K562 (cell line): Measurements from ENCODE around the gene TMSB15A. TPM values are rescaled to one million over a fixed set of nuclear protein-coding genes. Genes with fewer than 3 reads are reported as not detected.

Source experiments
- ATAC-seq: fragments of 200-7000 bp; cut with Tn5 transposase; 3 replicates; pipeline ENCODE4 v1.9.1; 2020; ENCODE audit warnings: moderate library complexity
- BruUV-seq: library from RNA; stranded (reverse); fragments of 400-500 nt; replicated peaks from 2 replicates; lab custom pipeline; 2021; lab: Mats Ljungman, UMichigan
- CTCF ChIA-PET: fragments of 300-600 bp; formaldehyde crosslinking; extraction: SDS; loops from one replicate; lab custom pipeline; 2021; ENCODE audit warnings: low intra/inter-chr PET ratio; lab: Yijun Ruan, JAX
- POLR2A ChIA-PET: fragments of 300-600, 350-650 bp; sonication (Branson Sonifier 250); formaldehyde crosslinking; extraction: SDS; loops from one replicate; lab custom pipeline; 2021; ENCODE audit warnings: antibody characterized with exemption, inconsistent platforms; lab: Yijun Ruan, JAX
- DNase-seq, 4 experiments: peaks; one replicate each; pipeline versions ENCODE4 v3.0.0 to v3.0.0-alpha.2; 2011 to 2018; ENCODE audit warnings: low spot score in 3 of 4, mixed read lengths in 3 of 4; ENCODE audit errors: extremely low read depth in 1 of 4
- FAIRE-seq: peaks from 2 replicates; lab custom pipeline; 2011; peaks lifted over from hg19 to GRCh38; lab: Jason Lieb, UNC
- H2AFZ ChIP-seq: 2 replicates; pipeline ENCODE4 v1.6.0; 2011; ENCODE audit warnings: low read depth, low read length, control low read depth, inconsistent platforms
- H3K27ac ChIP-seq: fragments of 200-600 bp; 3 replicates; pipeline ENCODE4 v1.8.0; 2011; ENCODE audit warnings: low read depth, mild to moderate bottlenecking, control low read depth, inconsistent platforms, low read length, moderate library complexity, mixed read lengths; ENCODE audit errors: extremely low read depth
- H3K27me3 ChIP-seq, 2 experiments: fragments of 300-600 bp in 1 of 2; 2 replicates in 1 of 2; 3 replicates in 1 of 2; pipeline versions ENCODE4 v1.6.0 to v1.8.0; 2011; ENCODE audit warnings: inconsistent platforms in 2 of 2, low read length in 2 of 2, mild to moderate bottlenecking in 1 of 2, mixed read lengths in 1 of 2, moderate library complexity in 1 of 2; ENCODE audit not compliant: control insufficient read depth in 2 of 2, insufficient read depth in 2 of 2
- H3K36me3 ChIP-seq: fragments of 300-600 bp; 3 replicates; pipeline ENCODE4 v1.8.0; 2011; ENCODE audit warnings: mild to moderate bottlenecking, low read length, inconsistent platforms; ENCODE audit not compliant: control insufficient read depth, insufficient read depth
- H3K4me1 ChIP-seq, 2 experiments: fragments of 200-600 bp in 1 of 2; replicated peaks in 1 of 2; 2 replicates in 1 of 2; 3 replicates in 1 of 2; pipeline versions ENCODE4 v1.5.1 to v1.8.0; 2011; ENCODE audit warnings: inconsistent platforms in 2 of 2, low read length in 2 of 2, mild to moderate bottlenecking in 1 of 2, mixed read lengths in 1 of 2, moderate library complexity in 1 of 2; ENCODE audit not compliant: control insufficient read depth in 2 of 2, insufficient read depth in 2 of 2
- H3K4me2 ChIP-seq: 2 replicates; pipeline ENCODE4 v1.6.1; 2011; ENCODE audit warnings: low read length, control low read depth, inconsistent platforms, mixed read lengths; ENCODE audit not compliant: insufficient read depth
- H3K4me3 ChIP-seq: fragments of 200-600 bp; sonication (generic), shearing (Covaris generic); 2 replicates; pipeline ENCODE4 v1.5.1; 2016; ENCODE audit warnings: control low read depth, inconsistent platforms
- H3K79me2 ChIP-seq: fragments of 200-600 bp; 3 replicates; pipeline ENCODE4 v1.8.0; 2011; ENCODE audit warnings: low read length, inconsistent platforms; ENCODE audit not compliant: control insufficient read depth, insufficient read depth
- H3K9ac ChIP-seq, 2 experiments: 2 replicates each; pipeline versions ENCODE4 v1.6.0 to v1.6.1; 2011; ENCODE audit warnings: low read depth in 2 of 2, low read length in 2 of 2, control low read depth in 1 of 2, inconsistent platforms in 1 of 2, mild to moderate bottlenecking in 1 of 2, mixed read lengths in 1 of 2; ENCODE audit not compliant: insufficient read depth in 1 of 2
- H3K9me1 ChIP-seq: one replicate; pipeline ENCODE4 v1.6.0; 2011; ENCODE audit warnings: inconsistent platforms, mild to moderate bottlenecking, low read length, moderate library complexity; ENCODE audit not compliant: control insufficient read depth, insufficient read depth
- H3K9me3 ChIP-seq: replicated peaks from 2 replicates; pipeline ENCODE4 v1.5.1; 2011; ENCODE audit warnings: low read depth, low read length, inconsistent platforms; ENCODE audit not compliant: control insufficient read depth, insufficient read depth
- H4K20me1 ChIP-seq: replicated peaks from 2 replicates; pipeline ENCODE4 v1.6.1; 2011; ENCODE audit warnings: low read length, inconsistent platforms, mixed read lengths; ENCODE audit not compliant: control insufficient read depth, insufficient read depth
- RAD21 ChIP-seq, 2 experiments: fragments of 250-450 bp in 1 of 2; fragments of 450-650 bp in 1 of 2; sonication (Bioruptor Pico) in 1 of 2; formaldehyde crosslinking in 1 of 2; IDR thresholded peaks in 1 of 2; conservative IDR thresholded peaks in 1 of 2; 2 replicates each; pipeline versions ENCODE4 v1.4.0 to v1.8.0; 2020 to 2022; ENCODE audit warnings: mild to moderate bottlenecking in 2 of 2, moderate library complexity in 1 of 2
- WGBS: fragments of 100-300 bp; shearing (Covaris generic); methylation state at CpG from one replicate; pipeline ENCODE4 v1.1.6; 2016; ENCODE audit warnings: low coverage, mixed read lengths; ENCODE audit not compliant: insufficient coverage; ENCODE audit errors: missing lambda C conversion rate; 5-methylcytosine and 5-hydroxymethylcytosine counted together
- in situ Hi-C: fragments of 300-500 bp; cut with MboI; formaldehyde crosslinking; loops from 4 replicates; pipeline ENCODE4 v1.15.0; 2018; ENCODE audit warnings: inconsistent platforms, mixed read lengths
- intact Hi-C: fragments of 100-400 bp; cut with micrococcal nuclease; formaldehyde crosslinking; loops from 2 replicates; pipeline ENCODE4 v1.14.2; 2022
- polyA plus RNA-seq, 8 experiments: library from polyadenylated mRNA; depleted of rRNA in 4 of 8; stranded (reverse) in 5 of 8; unstranded in 3 of 8; fragments of >200 nt; fragmentation: Nextera tagmentation in 2 of 8; fragmentation: Illumina TruSeq in 1 of 8; extraction: Ambion mirVana in 2 of 8; extraction: Trizol in 1 of 8; gene quantifications; 2 replicates each; pipeline versions ENCODE4 v1.2.1 to v1.2.3, GENCODE V29; 2011 to 2014; ENCODE audit warnings: inconsistent platforms in 1 of 8, missing spikeins in 1 of 8
- total RNA-seq, 7 experiments: library from RNA; depleted of rRNA in 6 of 7; stranded (reverse); fragments of >200 nt in 6 of 7; fragmentation: Illumina TruSeq in 2 of 7; extraction: Trizol in 2 of 7; gene quantifications; 2 replicates each; pipeline versions ENCODE4 v1.2.1 to v1.2.3, GENCODE V29; 2011 to 2021; ENCODE audit warnings: low replicate concordance in 1 of 7
- TF ChIP-seq, protein P1 (sequence below): sonication (generic); formaldehyde crosslinking; IDR thresholded peaks from 2 replicates; pipeline ENCODE4 v1.8.0; 2022; ENCODE audit warnings: missing genetic modification reagents, mild to moderate bottlenecking, moderate library complexity, borderline replicate concordance
- TF ChIP-seq, protein P2 (sequence below), 3 experiments: IDR thresholded peaks in 2 of 3; conservative IDR thresholded peaks in 1 of 3; 2 replicates each; pipeline ENCODE4 v1.5.1; 2011 to 2012; ENCODE audit warnings: low read length in 3 of 3, mild to moderate bottlenecking in 3 of 3, control low read depth in 2 of 3, improper control_type of control experiment in 1 of 3, inconsistent platforms in 1 of 3, low read depth in 1 of 3, mixed read lengths in 1 of 3, moderate library complexity in 1 of 3; ENCODE audit not compliant: insufficient read depth in 2 of 3

Gene TMSB15A
- total and polyA plus RNA-seq, 9 of the 15 experiments (the other 6 are each of a cell fraction or from before 2014, with no cell fraction given): 0.49 to 1.6 (median 1.1) TPM

DNA sequence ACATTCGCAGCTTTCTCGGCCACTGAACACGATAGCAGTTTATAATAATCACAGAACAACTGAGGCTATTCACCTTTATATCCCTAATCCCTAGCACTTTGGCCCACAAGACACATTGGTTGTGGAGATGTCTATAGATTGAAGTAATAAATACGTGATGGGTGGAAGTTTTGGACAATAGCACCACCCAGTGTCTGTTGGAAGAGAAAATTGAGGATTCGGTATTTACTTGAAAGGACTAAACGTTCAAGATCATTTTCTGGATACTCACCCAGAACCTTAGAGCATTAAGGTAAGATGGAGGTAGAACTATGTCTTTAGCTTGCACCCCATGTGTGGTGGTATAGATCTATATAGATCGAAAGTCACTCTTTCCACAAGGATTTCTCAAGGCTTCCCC lies 787 bp upstream of the TMSB15A start:
- Histone ChIP-seq H3K4me1 (peaks cover 0 to 6% of the 10 kb centered on the region in 2 experiments; a peak in 2 of 5 replicates), H3K9me1 (no peaks in the 10 kb centered on the region), H3K79me2 (no peaks in the 10 kb centered on the region), H4K20me1 (no peaks in the 10 kb centered on the region), H3K9ac (no peak overlapping the region), H3K36me3 (no peaks in the 10 kb centered on the region), H3K4me2 (0 out of 2 replicates have a peak overlapping the region, but pooled peaks have one; percentile 23), H3K27ac (no peak overlapping the region), H3K4me3 (no peak overlapping the region), H3K27me3 (peaks cover 2 to 7% of the 10 kb centered on the region in 2 experiments; a peak in 3 of 5 replicates), H3K9me3 (no peaks in the 10 kb centered on the region), H2AFZ (no peak overlapping the region)
- WGBS: 1% methylated on average over 7 of the region's 7 CpGs
- ATAC-seq (peak; percentile 62), DNase-seq (peak in 1 of 4 experiments; percentile 6), FAIRE-seq (no peak)
- ChIA-PET POLR2A (no interaction called here), CTCF (no interaction called here)
- in situ Hi-C loops (no loop called here), intact Hi-C loops (no loop called here)
- TF ChIP-seq, protein P1, sequence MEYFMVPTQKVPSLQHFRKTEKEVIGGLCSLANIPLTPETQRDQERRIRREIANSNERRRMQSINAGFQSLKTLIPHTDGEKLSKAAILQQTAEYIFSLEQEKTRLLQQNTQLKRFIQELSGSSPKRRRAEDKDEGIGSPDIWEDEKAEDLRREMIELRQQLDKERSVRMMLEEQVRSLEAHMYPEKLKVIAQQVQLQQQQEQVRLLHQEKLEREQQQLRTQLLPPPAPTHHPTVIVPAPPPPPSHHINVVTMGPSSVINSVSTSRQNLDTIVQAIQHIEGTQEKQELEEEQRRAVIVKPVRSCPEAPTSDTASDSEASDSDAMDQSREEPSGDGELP (CRISPR knock-in tag): no peak
- TF ChIP-seq, protein P2, sequence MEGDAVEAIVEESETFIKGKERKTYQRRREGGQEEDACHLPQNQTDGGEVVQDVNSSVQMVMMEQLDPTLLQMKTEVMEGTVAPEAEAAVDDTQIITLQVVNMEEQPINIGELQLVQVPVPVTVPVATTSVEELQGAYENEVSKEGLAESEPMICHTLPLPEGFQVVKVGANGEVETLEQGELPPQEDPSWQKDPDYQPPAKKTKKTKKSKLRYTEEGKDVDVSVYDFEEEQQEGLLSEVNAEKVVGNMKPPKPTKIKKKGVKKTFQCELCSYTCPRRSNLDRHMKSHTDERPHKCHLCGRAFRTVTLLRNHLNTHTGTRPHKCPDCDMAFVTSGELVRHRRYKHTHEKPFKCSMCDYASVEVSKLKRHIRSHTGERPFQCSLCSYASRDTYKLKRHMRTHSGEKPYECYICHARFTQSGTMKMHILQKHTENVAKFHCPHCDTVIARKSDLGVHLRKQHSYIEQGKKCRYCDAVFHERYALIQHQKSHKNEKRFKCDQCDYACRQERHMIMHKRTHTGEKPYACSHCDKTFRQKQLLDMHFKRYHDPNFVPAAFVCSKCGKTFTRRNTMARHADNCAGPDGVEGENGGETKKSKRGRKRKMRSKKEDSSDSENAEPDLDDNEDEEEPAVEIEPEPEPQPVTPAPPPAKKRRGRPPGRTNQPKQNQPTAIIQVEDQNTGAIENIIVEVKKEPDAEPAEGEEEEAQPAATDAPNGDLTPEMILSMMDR (IDR thresholded peaks at IDR 0.05 in 2 of 3, conservative IDR thresholded peaks at IDR 0.05 in 1 of 3; ENCODE audit: insufficient read depth in 2 of 3, low read depth in 1 of 3, low read length in 3 of 3): 0 out of 6 replicates have a peak, but pooled peaks of 1 of the 3 experiments have one; percentile 21
- peak in 1 of 2 experiments; percentile 38; a peak in 2 of 4 replicates for TF ChIP-seq RAD21 (CRISPR knock-in tag; conservative IDR thresholded peaks at IDR 0.05 in 1 of 2, IDR thresholded peaks at IDR 0.05 in 1 of 2)
- no TSS peak for BruUV-seq
